ENCODE results near the gene IL22. TPM values are rescaled to one million over a fixed set of nuclear protein-coding genes. Genes with fewer than 3 reads are reported as not detected.

Gene IL22
- total RNA-seq, 1 experiment from 2014 or later: not detected

DNA sequence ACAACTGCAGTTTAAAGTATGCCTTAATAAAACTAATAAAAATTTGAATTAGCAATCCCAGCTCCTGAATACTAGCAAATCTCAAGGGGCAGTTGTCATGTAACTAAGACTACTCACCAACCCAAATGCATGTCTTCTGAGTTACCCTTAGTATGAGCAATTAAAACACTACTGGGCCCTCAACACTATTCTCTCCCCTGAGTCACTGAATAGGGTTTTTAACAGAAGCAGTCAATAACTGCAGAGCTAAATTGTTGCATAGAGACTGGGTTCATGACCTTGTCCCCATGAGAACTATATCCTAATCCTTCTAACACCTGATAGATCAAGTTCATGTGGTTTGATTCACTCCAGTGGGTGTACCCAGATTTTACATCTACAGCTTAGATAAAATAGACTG, 39.9 kb upstream of the IL22 start:
- ChIA-PET CTCF (no interaction called here), POLR2A (ENCODE audit: unreplicated experiment) (no interaction called here)
- Histone ChIP-seq H3K9me3 (ENCODE audit: low read length) (no peaks in the 10 kb centered on the region), H3K4me3 (ENCODE audit: low read length) (no peak overlapping the region), H3K4me1 (ENCODE audit: insufficient read depth, low read length) (no peaks in the 10 kb centered on the region; the same call in 1 of the 2 replicates), H2AFZ (ENCODE audit: low read length) (no peak overlapping the region), H3K9ac (ENCODE audit: low read length) (no peak overlapping the region), H3K79me2 (ENCODE audit: low read length) (no peaks in the 10 kb centered on the region), H3K9me2 (replicated peaks; ENCODE audit: low read length) (no peaks in the 10 kb centered on the region), H3F3A (ENCODE audit: low read length, unreplicated experiment) (no peaks in the 10 kb centered on the region), H3K27ac (ENCODE audit: low read length) (no peak overlapping the region), H4K20me1 (ENCODE audit: low read length) (no peaks in the 10 kb centered on the region), H3K36me3 (ENCODE audit: low read depth, low read length) (no peaks in the 10 kb centered on the region), H3K27me3 (ENCODE audit: low read length) (no peaks in the 10 kb centered on the region), H3K4me2 (ENCODE audit: low read length) (no peak overlapping the region)
- intact Hi-C loops (cut with micrococcal nuclease): no loop called here
- DNase-seq (no peak), ATAC-seq (no peak)
- no TSS peak for BruUV-seq (replicated peaks)
- TF ChIP-seq EZH2 (IDR thresholded peaks at IDR 0.05; ENCODE audit: low read length, unreplicated experiment) (no peak), EZH2phosphoT487 (IDR thresholded peaks at IDR 0.05; ENCODE audit: borderline replicate concordance, low read length) (no peak)
- TF ChIP-seq, protein P1, sequence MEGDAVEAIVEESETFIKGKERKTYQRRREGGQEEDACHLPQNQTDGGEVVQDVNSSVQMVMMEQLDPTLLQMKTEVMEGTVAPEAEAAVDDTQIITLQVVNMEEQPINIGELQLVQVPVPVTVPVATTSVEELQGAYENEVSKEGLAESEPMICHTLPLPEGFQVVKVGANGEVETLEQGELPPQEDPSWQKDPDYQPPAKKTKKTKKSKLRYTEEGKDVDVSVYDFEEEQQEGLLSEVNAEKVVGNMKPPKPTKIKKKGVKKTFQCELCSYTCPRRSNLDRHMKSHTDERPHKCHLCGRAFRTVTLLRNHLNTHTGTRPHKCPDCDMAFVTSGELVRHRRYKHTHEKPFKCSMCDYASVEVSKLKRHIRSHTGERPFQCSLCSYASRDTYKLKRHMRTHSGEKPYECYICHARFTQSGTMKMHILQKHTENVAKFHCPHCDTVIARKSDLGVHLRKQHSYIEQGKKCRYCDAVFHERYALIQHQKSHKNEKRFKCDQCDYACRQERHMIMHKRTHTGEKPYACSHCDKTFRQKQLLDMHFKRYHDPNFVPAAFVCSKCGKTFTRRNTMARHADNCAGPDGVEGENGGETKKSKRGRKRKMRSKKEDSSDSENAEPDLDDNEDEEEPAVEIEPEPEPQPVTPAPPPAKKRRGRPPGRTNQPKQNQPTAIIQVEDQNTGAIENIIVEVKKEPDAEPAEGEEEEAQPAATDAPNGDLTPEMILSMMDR (conservative IDR thresholded peaks at IDR 0.05; ENCODE audit: low read depth, low read length): no peak

DNA sequence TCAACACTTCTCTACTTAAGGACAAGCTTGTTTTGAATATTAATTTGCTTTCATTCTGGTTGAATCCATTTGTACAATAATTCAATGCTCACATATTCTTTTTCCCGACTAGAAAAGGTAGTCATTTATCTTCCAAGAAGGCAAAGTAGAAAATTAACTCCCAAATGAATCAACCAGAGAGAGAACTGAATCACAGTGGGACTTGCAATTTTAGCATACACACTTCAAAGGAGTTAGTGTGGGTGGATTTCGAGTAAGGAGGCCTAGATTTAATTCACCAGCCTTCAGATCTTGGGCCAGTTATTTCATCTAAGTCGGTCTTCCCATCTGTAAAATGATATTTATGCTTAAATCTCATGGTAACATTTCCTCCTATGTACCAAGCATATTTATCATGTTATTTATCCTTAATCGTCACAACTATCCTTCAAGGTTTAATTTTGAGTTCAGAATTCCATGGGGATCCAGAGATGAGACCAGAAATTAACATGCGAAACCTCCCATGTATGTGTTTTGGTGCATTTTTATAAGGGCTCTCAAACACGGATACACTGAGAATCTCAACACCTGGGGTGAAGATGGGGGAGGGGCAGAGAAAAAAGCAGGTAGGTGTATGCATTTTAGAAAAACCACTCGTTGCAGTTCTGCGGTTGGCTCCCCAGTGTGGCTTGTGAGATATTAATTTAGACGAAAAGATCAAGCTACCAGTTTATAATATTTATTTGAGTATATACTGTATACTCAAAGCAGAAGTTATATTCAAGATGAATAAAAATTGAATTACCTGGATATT, 38.9 kb upstream of the IL22 start:
- CTCF ChIA-PET: no interaction called here
- intact Hi-C loops (cut with micrococcal nuclease): no loop called here

More for the DNA sequence above, 38.9 kb upstream of the IL22 start:
- H3K4me1 ChIP-seq (ENCODE audit: insufficient read depth, low read length): no peaks in the 10 kb centered on the region; the same call in 1 of the 2 replicates
- H3K9ac ChIP-seq (ENCODE audit: low read length): no peak overlapping the region
- H3K9me3 ChIP-seq (ENCODE audit: low read length): no peaks in the 10 kb centered on the region
- no TSS peak for BruUV-seq (replicated peaks)
- H3K4me2 ChIP-seq (ENCODE audit: low read length): no peak overlapping the region
- no peak overlapping the region for H2AFZ ChIP-seq (ENCODE audit: low read length)
- H3K79me2 ChIP-seq (ENCODE audit: low read length): no peaks in the 10 kb centered on the region
- no peak for TF ChIP-seq EZH2 (IDR thresholded peaks at IDR 0.05; ENCODE audit: low read length, unreplicated experiment)
- no peak for TF ChIP-seq EZH2phosphoT487 (IDR thresholded peaks at IDR 0.05; ENCODE audit: borderline replicate concordance, low read length)
- TF ChIP-seq, protein P1 (conservative IDR thresholded peaks at IDR 0.05; ENCODE audit: low read depth, low read length): no peak
- ATAC-seq: no peak
- no peak overlapping the region for H3K27ac ChIP-seq (ENCODE audit: low read length)
- no peaks in the 10 kb centered on the region for H3F3A ChIP-seq (ENCODE audit: low read length, unreplicated experiment)
- DNase-seq: no peak
- H3K27me3 ChIP-seq (ENCODE audit: low read length): no peaks in the 10 kb centered on the region
- no peaks in the 10 kb centered on the region for H3K36me3 ChIP-seq (ENCODE audit: low read depth, low read length)
- POLR2A ChIA-PET (ENCODE audit: unreplicated experiment): no interaction called here
- no peaks in the 10 kb centered on the region for H3K9me2 ChIP-seq (replicated peaks; ENCODE audit: low read length)
- no peak overlapping the region for H3K4me3 ChIP-seq (ENCODE audit: low read length)
- no peaks in the 10 kb centered on the region for H4K20me1 ChIP-seq (ENCODE audit: low read length)
